GM18507 (cell line): ENCODE results near the gene A4GALT.

ENCODE experiments used
- DNase-seq: peaks from one replicate; pipeline ENCODE4 v3.0.0; 2011; ENCODE audit warnings: low read depth; ENCODE audit not compliant: insufficient read length; ENCODE audit errors: extremely low spot score
- FAIRE-seq: peaks from 2 replicates; lab custom pipeline; 2011; peaks lifted over from hg19 to GRCh38; lab: Jason Lieb, UNC

The A4GALT gene

GRCh38 chr22:42643634-42644421 is 76.8 kb downstream of the A4GALT start:
- no peak for FAIRE-seq
- no peak for DNase-seq

- DNase-seq (no peak), FAIRE-seq (no peak)
Observed at GRCh38 chr22:42642806-42643633, 77.7 kb downstream of the A4GALT start.
